ENCODE results near the gene ZNF575. TPM values are rescaled to one million over a fixed set of nuclear protein-coding genes. Genes with fewer than 3 reads are reported as not detected.

Gene ZNF575
- polyA plus RNA-seq, 1 donor (not counting 4 experiments of a cell fraction or from before 2014, with no cell fraction given) = 0.05 TPM

DNA sequence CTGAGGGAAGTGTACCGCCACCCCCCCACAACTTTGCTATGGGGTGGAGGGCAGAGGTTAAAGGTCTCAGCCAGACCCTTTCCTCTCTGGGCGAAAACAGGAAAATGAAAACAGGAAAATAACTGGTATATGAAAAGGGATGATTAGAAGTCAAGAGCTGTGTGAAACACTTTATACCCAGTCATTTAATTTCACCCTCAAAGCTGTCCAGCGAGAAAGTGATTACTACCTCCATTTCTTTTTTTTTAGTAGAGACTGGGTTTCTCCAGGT is 27.9 kb upstream of the ZNF575 start:
- H3K9ac ChIP-seq (ENCODE audit: control insufficient read depth, extremely low read depth, insufficient read depth, low read length) = no peak overlapping the region
- no peaks in the 10 kb centered on the region for H4K20me1 ChIP-seq (ENCODE audit: control insufficient read depth, extremely low read depth, insufficient read depth, low read length)
- TF ChIP-seq CTCF (optimal IDR thresholded peaks at IDR 0.05 in 1 of 3, IDR thresholded peaks at IDR 0.05 in 1 of 3, conservative IDR thresholded peaks at IDR 0.05 in 1 of 3; ENCODE audit: extremely low read depth in 1 of 3, insufficient read depth in 2 of 3, low read length in 3 of 3) (no peak), EZH2 (IDR thresholded peaks at IDR 0.05; ENCODE audit: low read length) (no peak)
- no peak for FAIRE-seq
- no peaks in the 10 kb centered on the region for H3K9me3 ChIP-seq (ENCODE audit: control insufficient read depth, low read depth, low read length)
- no peak overlapping the region for H3K27ac ChIP-seq (ENCODE audit: control insufficient read depth, insufficient read depth, low read length)
- H3K4me1 ChIP-seq (ENCODE audit: control insufficient read depth, extremely low read depth, insufficient read depth, low read length) = peaks cover 8% of the 10 kb centered on the region
- peaks cover 13 to 27% of the 10 kb centered on the region in 2 experiments for H3K36me3 ChIP-seq (ENCODE audit: control insufficient read depth in 2 of 2, extremely low read depth in 1 of 2, insufficient read depth in 2 of 2, low read length in 2 of 2)
- H3K79me2 ChIP-seq (ENCODE audit: control insufficient read depth, insufficient read depth, low read length) = peaks cover 13% of the 10 kb centered on the region
- no peak overlapping the region for H2AFZ ChIP-seq (ENCODE audit: control insufficient read depth, low read length)
- no peak for DNase-seq (ENCODE audit: low read depth, low spot score)
- H3K4me3 ChIP-seq (ENCODE audit: control insufficient read depth in 2 of 3, extremely low read depth in 1 of 3, insufficient read depth in 2 of 3, low read depth in 1 of 3, low read length in 3 of 3) = no peak overlapping the region
- H3K9me1 ChIP-seq (ENCODE audit: control insufficient read depth, extremely low read depth, insufficient read depth, low read length) = no peaks in the 10 kb centered on the region
- H3K27me3 ChIP-seq (ENCODE audit: control insufficient read depth, extremely low read depth, insufficient read depth, low read length) = no peaks in the 10 kb centered on the region
- peak overlapping the region; percentile 97 for H3K4me2 ChIP-seq (ENCODE audit: control insufficient read depth, extremely low read depth, insufficient read depth, low read depth, low read length)
- dilution Hi-C loops (cut with MboI; ENCODE audit: extremely low pct_ligation_motif_present, low sequenced_read_pairs) = no loop called here

DNA sequence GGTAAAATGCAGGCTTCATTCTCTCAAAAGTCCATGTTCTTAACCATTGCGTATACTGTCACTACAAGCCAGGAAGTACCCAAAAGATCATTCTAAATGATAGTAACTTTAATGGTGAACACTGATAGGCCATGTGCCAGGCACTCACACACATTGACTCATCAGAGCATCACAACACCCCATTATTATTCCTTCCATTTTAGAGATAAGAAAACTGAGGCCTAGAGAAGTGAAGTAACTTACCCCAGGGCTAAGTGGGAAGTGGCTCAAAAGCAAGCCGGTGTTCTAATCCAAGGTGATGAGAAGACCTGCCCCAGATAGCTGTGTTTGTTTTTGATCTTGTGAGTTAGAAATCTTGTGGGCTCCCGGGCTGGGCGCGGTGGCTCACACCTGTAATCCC is 27.0 kb upstream of the ZNF575 start:
- Histone ChIP-seq H3K4me2 (ENCODE audit: control insufficient read depth, extremely low read depth, insufficient read depth, low read depth, low read length) (no peak overlapping the region), H3K79me2 (ENCODE audit: control insufficient read depth, insufficient read depth, low read length) (peaks cover 13% of the 10 kb centered on the region), H3K9me3 (ENCODE audit: control insufficient read depth, low read depth, low read length) (no peaks in the 10 kb centered on the region), H4K20me1 (ENCODE audit: control insufficient read depth, extremely low read depth, insufficient read depth, low read length) (no peaks in the 10 kb centered on the region), H3K4me1 (ENCODE audit: control insufficient read depth, extremely low read depth, insufficient read depth, low read length) (peaks cover 8% of the 10 kb centered on the region), H3K27me3 (ENCODE audit: control insufficient read depth, extremely low read depth, insufficient read depth, low read length) (no peaks in the 10 kb centered on the region), H3K9ac (ENCODE audit: control insufficient read depth, extremely low read depth, insufficient read depth, low read length) (no peak overlapping the region), H2AFZ (ENCODE audit: control insufficient read depth, low read length) (no peak overlapping the region), H3K36me3 (ENCODE audit: control insufficient read depth in 2 of 2, extremely low read depth in 1 of 2, insufficient read depth in 2 of 2, low read length in 2 of 2) (peaks cover 17 to 31% of the 10 kb centered on the region in 2 experiments), H3K4me3 (ENCODE audit: control insufficient read depth in 2 of 3, extremely low read depth in 1 of 3, insufficient read depth in 2 of 3, low read depth in 1 of 3, low read length in 3 of 3) (no peak overlapping the region), H3K27ac (ENCODE audit: control insufficient read depth, insufficient read depth, low read length) (no peak overlapping the region), H3K9me1 (ENCODE audit: control insufficient read depth, extremely low read depth, insufficient read depth, low read length) (no peaks in the 10 kb centered on the region)
- FAIRE-seq (no peak), DNase-seq (ENCODE audit: low read depth, low spot score) (no peak)
- dilution Hi-C loops (cut with MboI; ENCODE audit: extremely low pct_ligation_motif_present, low sequenced_read_pairs) = no loop called here
- TF ChIP-seq EZH2 (IDR thresholded peaks at IDR 0.05; ENCODE audit: low read length) = no peak
- no peak for TF ChIP-seq CTCF (optimal IDR thresholded peaks at IDR 0.05 in 1 of 3, IDR thresholded peaks at IDR 0.05 in 1 of 3, conservative IDR thresholded peaks at IDR 0.05 in 1 of 3; ENCODE audit: extremely low read depth in 1 of 3, insufficient read depth in 2 of 3, low read length in 3 of 3)

Measured in keratinocyte (primary cell).